D721Med (cell line): ENCODE measurements around the gene HPSE2.

Source experiments
- DNase-seq: peaks from one replicate; pipeline ENCODE4 v3.0.0; 2011; ENCODE audit warnings: low spot score; ENCODE audit not compliant: insufficient read length
- FAIRE-seq: peaks from 2 replicates; lab custom pipeline; 2011; peaks lifted over from hg19 to GRCh38; lab: Jason Lieb, UNC
- TF ChIP-seq, protein P1 (sequence below): IDR thresholded peaks from 2 replicates; pipeline ENCODE4 v1.5.1; 2012; ENCODE audit warnings: mild to moderate bottlenecking, control low read depth; ENCODE audit not compliant: insufficient read depth; ENCODE audit errors: missing control alignments

Gene HPSE2

DNA sequence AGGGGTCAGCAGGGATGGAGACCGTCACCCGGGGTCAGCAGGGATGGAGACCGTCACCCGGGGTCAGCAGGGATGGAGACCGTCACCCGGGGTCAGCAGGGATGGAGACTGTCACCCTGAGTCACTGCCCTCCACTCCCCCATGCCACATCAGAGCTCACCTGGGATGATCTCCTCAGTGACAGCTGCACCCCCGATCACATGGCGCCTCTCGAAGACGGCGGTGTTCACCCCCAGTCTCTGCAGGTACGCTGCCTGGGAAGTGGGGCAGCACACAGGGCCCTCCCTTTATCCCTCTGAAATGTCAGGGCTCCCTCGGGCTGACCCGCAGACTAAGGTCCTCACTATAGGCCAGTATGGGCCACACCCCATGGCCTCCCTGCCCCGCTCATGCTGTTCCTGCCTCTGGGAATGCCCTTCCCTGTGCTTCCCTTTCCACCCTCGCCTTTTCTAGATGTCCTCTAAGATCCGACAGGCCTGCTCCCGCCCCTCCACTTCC is 827.9 kb downstream of the HPSE2 start:
- TF ChIP-seq, protein P1, sequence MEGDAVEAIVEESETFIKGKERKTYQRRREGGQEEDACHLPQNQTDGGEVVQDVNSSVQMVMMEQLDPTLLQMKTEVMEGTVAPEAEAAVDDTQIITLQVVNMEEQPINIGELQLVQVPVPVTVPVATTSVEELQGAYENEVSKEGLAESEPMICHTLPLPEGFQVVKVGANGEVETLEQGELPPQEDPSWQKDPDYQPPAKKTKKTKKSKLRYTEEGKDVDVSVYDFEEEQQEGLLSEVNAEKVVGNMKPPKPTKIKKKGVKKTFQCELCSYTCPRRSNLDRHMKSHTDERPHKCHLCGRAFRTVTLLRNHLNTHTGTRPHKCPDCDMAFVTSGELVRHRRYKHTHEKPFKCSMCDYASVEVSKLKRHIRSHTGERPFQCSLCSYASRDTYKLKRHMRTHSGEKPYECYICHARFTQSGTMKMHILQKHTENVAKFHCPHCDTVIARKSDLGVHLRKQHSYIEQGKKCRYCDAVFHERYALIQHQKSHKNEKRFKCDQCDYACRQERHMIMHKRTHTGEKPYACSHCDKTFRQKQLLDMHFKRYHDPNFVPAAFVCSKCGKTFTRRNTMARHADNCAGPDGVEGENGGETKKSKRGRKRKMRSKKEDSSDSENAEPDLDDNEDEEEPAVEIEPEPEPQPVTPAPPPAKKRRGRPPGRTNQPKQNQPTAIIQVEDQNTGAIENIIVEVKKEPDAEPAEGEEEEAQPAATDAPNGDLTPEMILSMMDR = no peak
- DNase-seq (no peak), FAIRE-seq (no peak)
